Liver (tissue), 9 donors: Measurements from ENCODE around the gene CREBL2. TPM values are rescaled to one million over a fixed set of nuclear protein-coding genes. Genes with fewer than 3 reads are reported as not detected.

ENCODE experiments used
- DNase-seq: peaks from one replicate; pipeline ENCODE4 v3.0.0-alpha.2; 2017; ENCODE audit warnings: low spot score
- H3K27ac ChIP-seq, 2 donors: one replicate each; pipeline ENCODE4 v1.7.0; 2013; ENCODE audit warnings: inconsistent platforms in 2 of 2, low read length in 2 of 2, control low read depth in 1 of 2, low read depth in 1 of 2, mild to moderate bottlenecking in 1 of 2
- H3K27me3 ChIP-seq, 4 donors: one replicate each; pipeline versions ENCODE4 v1.6.1 to v1.7.0; 2013; ENCODE audit warnings: low read length in 3 of 4, inconsistent platforms in 1 of 4, mild to moderate bottlenecking in 1 of 4, moderate library complexity in 1 of 4; ENCODE audit not compliant: control insufficient read depth in 4 of 4, insufficient read depth in 4 of 4
- H3K36me3 ChIP-seq, 4 donors: one replicate each; pipeline versions ENCODE4 v1.6.1 to v1.7.0; 2013; ENCODE audit warnings: low read length in 3 of 4, mild to moderate bottlenecking in 3 of 4, low read depth in 1 of 4, moderate library complexity in 1 of 4; ENCODE audit not compliant: control insufficient read depth in 4 of 4, insufficient read depth in 3 of 4
- H3K4me1 ChIP-seq, 4 donors: one replicate each; pipeline versions ENCODE4 v1.6.1 to v1.7.0; 2013; ENCODE audit warnings: low read length in 3 of 4, mild to moderate bottlenecking in 3 of 4, moderate library complexity in 1 of 4; ENCODE audit not compliant: control insufficient read depth in 4 of 4, insufficient read depth in 4 of 4
- H3K4me3 ChIP-seq, 3 donors: one replicate each; pipeline versions ENCODE4 v1.6.1 to v1.7.0; 2013; ENCODE audit warnings: low read length in 3 of 3, control low read depth in 1 of 3, low read depth in 1 of 3, mild to moderate bottlenecking in 1 of 3
- H3K9ac ChIP-seq, 2 donors: one replicate each; pipeline ENCODE4 v1.7.0; 2013; ENCODE audit warnings: low read length in 2 of 2, mild to moderate bottlenecking in 2 of 2, moderate library complexity in 2 of 2, control low read depth in 1 of 2, low read depth in 1 of 2
- H3K9me3 ChIP-seq, 4 donors: one replicate each; pipeline versions ENCODE4 v1.6.1 to v1.7.0; 2013; ENCODE audit warnings: low read length in 3 of 4; ENCODE audit not compliant: control insufficient read depth in 4 of 4
- FOXA1 ChIP-seq: IDR thresholded peaks from 2 replicates; pipeline ENCODE4 v1.6.1; 2016; ENCODE audit warnings: antibody characterized with exemption
- FOXA2 ChIP-seq: IDR thresholded peaks from 2 replicates; pipeline ENCODE4 v1.6.1; 2016; ENCODE audit warnings: antibody characterized with exemption
- GABPA ChIP-seq, 2 donors: IDR thresholded peaks in 1 of 2; conservative IDR thresholded peaks in 1 of 2; 2 replicates each; pipeline ENCODE4 v1.6.1; 2016; ENCODE audit warnings: antibody characterized with exemption in 2 of 2, mild to moderate bottlenecking in 1 of 2, moderate library complexity in 1 of 2
- HNF4G ChIP-seq: IDR thresholded peaks from 2 replicates; pipeline ENCODE4 v1.6.1; 2016; ENCODE audit warnings: antibody characterized with exemption
- MAX ChIP-seq: IDR thresholded peaks from 2 replicates; pipeline ENCODE4 v1.6.1; 2016; ENCODE audit warnings: antibody characterized with exemption
- RAD21 ChIP-seq, 2 donors: IDR thresholded peaks; 2 replicates each; pipeline ENCODE4 v1.6.1; 2016; ENCODE audit warnings: antibody characterized with exemption in 2 of 2, mild to moderate bottlenecking in 2 of 2
- REST ChIP-seq: IDR thresholded peaks from 2 replicates; pipeline ENCODE4 v1.6.1; 2016; ENCODE audit warnings: antibody characterized with exemption, mild to moderate bottlenecking
- RXRA ChIP-seq, 2 donors: IDR thresholded peaks; 2 replicates each; pipeline ENCODE4 v1.6.1; 2017 to 2018; ENCODE audit warnings: antibody characterized with exemption in 2 of 2, mild to moderate bottlenecking in 1 of 2
- SP1 ChIP-seq: IDR thresholded peaks from 2 replicates; pipeline ENCODE4 v1.6.1; 2018; ENCODE audit warnings: antibody characterized with exemption, mild to moderate bottlenecking
- TAF1 ChIP-seq: conservative IDR thresholded peaks from 2 replicates; pipeline ENCODE4 v1.6.1; 2016; ENCODE audit warnings: antibody characterized with exemption, mild to moderate bottlenecking
- YY1 ChIP-seq: IDR thresholded peaks from 2 replicates; pipeline ENCODE4 v1.6.1; 2016; ENCODE audit warnings: antibody characterized with exemption, mild to moderate bottlenecking
- ZBTB33 ChIP-seq: IDR thresholded peaks from 2 replicates; pipeline ENCODE4 v1.6.1; 2016; ENCODE audit warnings: antibody characterized with exemption
- WGBS: extraction: QIAGEN DNeasy Blood & Tissue Kit; methylation state at CpG from one replicate; pipeline ENCODE4 v1.1.7; 2013; 5-methylcytosine and 5-hydroxymethylcytosine counted together
- polyA plus RNA-seq, 2 donors: library from polyadenylated mRNA; stranded (reverse) in 1 of 2; unstranded in 1 of 2; fragments of 200-250 nt in 1 of 2; fragments of >200 nt in 1 of 2; fragmentation: Nextera tagmentation in 1 of 2; extraction: Ambion mirVana in 1 of 2; gene quantifications; one replicate each; pipeline versions ENCODE4 v1.2.1 to v1.2.3, GENCODE V29; 2013 to 2015
- total RNA-seq, 2 donors: library from RNA; depleted of rRNA; stranded (reverse); fragments of >200 nt; gene quantifications; one replicate each; pipeline ENCODE4 v1.2.3, GENCODE V29; 2014
- TF ChIP-seq, protein P1 (sequence below): IDR thresholded peaks from 2 replicates; pipeline ENCODE4 v1.6.1; 2016; ENCODE audit warnings: antibody characterized with exemption
- TF ChIP-seq, protein P2 (sequence below): fragments of 150-350 bp; IDR thresholded peaks from 2 replicates; pipeline ENCODE4 v1.5.1; 2017; ENCODE audit warnings: improper control_type of control experiment, low read depth, low read length; ENCODE audit not compliant: missing input control
- donor health status: healthy.
- donor health status: healthy.
- donor health status: healthy.
- donor health status: healthy.
- donor health status: healthy.

The CREBL2 gene
- total and polyA plus RNA-seq, 4 donors: 14.6 to 27.4 (median 19.0) TPM

- peaks cover 0 to 1% (median 0%) of the 10 kb centered on the region in 4 donors for H3K36me3 ChIP-seq
- H3K27ac ChIP-seq: no peak overlapping the region
- 84% methylated on average over 7 of the region's 7 CpGs for WGBS
- H3K9me3 ChIP-seq: no peaks in the 10 kb centered on the region
- no peaks in the 10 kb centered on the region for H3K27me3 ChIP-seq
- H3K4me1 ChIP-seq: no peaks in the 10 kb centered on the region
- TF ChIP-seq ZBTB33: no peak
- no peak for TF ChIP-seq MAX
- TF ChIP-seq, protein P1, sequence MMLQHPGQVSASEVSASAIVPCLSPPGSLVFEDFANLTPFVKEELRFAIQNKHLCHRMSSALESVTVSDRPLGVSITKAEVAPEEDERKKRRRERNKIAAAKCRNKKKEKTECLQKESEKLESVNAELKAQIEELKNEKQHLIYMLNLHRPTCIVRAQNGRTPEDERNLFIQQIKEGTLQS: no peak
- no peak for TF ChIP-seq TAF1
- no peak for TF ChIP-seq FOXA2
- TF ChIP-seq YY1: no peak
- TF ChIP-seq RXRA (IDR thresholded peaks at IDR 0.05): no peak
- TF ChIP-seq REST: no peak
- TF ChIP-seq FOXA1: no peak
- no peak for TF ChIP-seq HNF4G
- TF ChIP-seq, protein P2, sequence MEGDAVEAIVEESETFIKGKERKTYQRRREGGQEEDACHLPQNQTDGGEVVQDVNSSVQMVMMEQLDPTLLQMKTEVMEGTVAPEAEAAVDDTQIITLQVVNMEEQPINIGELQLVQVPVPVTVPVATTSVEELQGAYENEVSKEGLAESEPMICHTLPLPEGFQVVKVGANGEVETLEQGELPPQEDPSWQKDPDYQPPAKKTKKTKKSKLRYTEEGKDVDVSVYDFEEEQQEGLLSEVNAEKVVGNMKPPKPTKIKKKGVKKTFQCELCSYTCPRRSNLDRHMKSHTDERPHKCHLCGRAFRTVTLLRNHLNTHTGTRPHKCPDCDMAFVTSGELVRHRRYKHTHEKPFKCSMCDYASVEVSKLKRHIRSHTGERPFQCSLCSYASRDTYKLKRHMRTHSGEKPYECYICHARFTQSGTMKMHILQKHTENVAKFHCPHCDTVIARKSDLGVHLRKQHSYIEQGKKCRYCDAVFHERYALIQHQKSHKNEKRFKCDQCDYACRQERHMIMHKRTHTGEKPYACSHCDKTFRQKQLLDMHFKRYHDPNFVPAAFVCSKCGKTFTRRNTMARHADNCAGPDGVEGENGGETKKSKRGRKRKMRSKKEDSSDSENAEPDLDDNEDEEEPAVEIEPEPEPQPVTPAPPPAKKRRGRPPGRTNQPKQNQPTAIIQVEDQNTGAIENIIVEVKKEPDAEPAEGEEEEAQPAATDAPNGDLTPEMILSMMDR: no peak
- TF ChIP-seq SP1: no peak
- no peak for TF ChIP-seq RAD21 (IDR thresholded peaks at IDR 0.05)
- no peak overlapping the region for H3K9ac ChIP-seq
- DNase-seq: no peak
- no peak overlapping the region for H3K4me3 ChIP-seq
These were observed 49.6 kb downstream of the CREBL2 start for GRCh38 chr12:12661086-12661856.

DNA sequence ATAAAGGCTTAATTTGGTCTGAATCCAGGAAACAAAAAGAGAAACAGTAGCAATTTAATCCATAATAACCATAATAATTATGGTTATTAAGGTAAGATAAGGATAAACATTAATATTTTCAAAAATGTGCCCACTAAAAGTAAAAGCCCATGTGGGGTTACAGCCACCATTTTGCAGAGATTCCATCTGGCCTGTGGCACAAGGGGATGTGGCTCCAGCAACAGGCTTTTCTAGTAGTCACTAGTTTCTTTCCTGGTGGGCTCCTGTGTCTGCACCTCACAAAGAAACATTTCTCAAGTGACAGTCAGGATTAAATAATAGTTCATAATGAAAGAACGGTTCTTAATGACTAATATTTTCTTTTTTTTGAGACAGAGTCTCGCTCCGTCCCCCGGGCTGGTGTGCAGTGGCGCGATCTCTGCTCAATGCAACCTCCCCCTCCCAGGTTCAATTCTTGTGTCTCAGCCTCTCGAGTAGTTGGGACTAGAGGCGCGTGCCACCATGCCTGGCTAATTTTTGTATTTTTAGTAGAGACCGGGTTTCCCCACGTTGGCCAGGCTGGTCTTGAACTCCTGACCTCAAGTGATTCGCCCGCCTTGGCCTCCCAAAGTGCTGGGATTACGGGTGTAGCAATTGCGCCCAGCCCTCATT lies 52.1 kb downstream of the CREBL2 start:
- Histone ChIP-seq H3K9me3 (no peaks in the 10 kb centered on the region), H3K27ac (no peak overlapping the region), H3K4me1 (no peaks in the 10 kb centered on the region), H3K27me3 (no peaks in the 10 kb centered on the region), H3K9ac (no peak overlapping the region), H3K36me3 (peaks cover 0 to 1% (median 0%) of the 10 kb centered on the region in 4 donors), H3K4me3 (no peak overlapping the region)
- DNase-seq: no peak
- WGBS: 95% methylated on average over 15 of the region's 15 CpGs
- TF ChIP-seq FOXA2: no peak
- TF ChIP-seq GABPA (IDR thresholded peaks at IDR 0.05 in 1 of 2, conservative IDR thresholded peaks at IDR 0.05 in 1 of 2): no peak
- no peak for TF ChIP-seq TAF1
